WTC11 (cell line): Measurements from ENCODE around the gene TREM1.

Source experiments
- TEAD4 ChIP-seq: sonication (generic); formaldehyde crosslinking; IDR thresholded peaks from 2 replicates; pipeline ENCODE4 v1.8.0; 2022; ENCODE audit warnings: mild to moderate bottlenecking, missing genetic modification reagents
- TF ChIP-seq, protein P1 (sequence below): sonication (generic); formaldehyde crosslinking; IDR thresholded peaks from 2 replicates; pipeline ENCODE4 v1.8.0; 2022; ENCODE audit warnings: missing genetic modification reagents
- TF ChIP-seq, protein P2 (sequence below): sonication (generic); formaldehyde crosslinking; IDR thresholded peaks from 2 replicates; pipeline ENCODE4 v1.8.0; 2022; ENCODE audit warnings: mild to moderate bottlenecking, missing genetic modification reagents
- TF ChIP-seq, protein P3 (sequence below): fragments of 200-600 bp; IDR thresholded peaks from 2 replicates; pipeline ENCODE4 v1.8.0; 2022; ENCODE audit warnings: antibody characterized with exemption
- TF ChIP-seq, protein P4 (sequence below): sonication (generic); formaldehyde crosslinking; conservative IDR thresholded peaks from 2 replicates; pipeline ENCODE4 v1.8.1; 2023; ENCODE audit warnings: mild to moderate bottlenecking, low read depth, missing genetic modification reagents, moderate library complexity
- TF ChIP-seq, protein P5 (sequence below): sonication (generic); formaldehyde crosslinking; IDR thresholded peaks from 2 replicates; pipeline ENCODE4 v1.8.0; 2022; ENCODE audit warnings: mild to moderate bottlenecking, missing genetic modification reagents
- TF ChIP-seq, protein P6 (sequence below): sonication (generic); formaldehyde crosslinking; IDR thresholded peaks from 2 replicates; pipeline ENCODE4 v1.8.1; 2022; ENCODE audit warnings: low read depth, mild to moderate bottlenecking, moderate library complexity, missing genetic modification reagents, borderline replicate concordance

DNA sequence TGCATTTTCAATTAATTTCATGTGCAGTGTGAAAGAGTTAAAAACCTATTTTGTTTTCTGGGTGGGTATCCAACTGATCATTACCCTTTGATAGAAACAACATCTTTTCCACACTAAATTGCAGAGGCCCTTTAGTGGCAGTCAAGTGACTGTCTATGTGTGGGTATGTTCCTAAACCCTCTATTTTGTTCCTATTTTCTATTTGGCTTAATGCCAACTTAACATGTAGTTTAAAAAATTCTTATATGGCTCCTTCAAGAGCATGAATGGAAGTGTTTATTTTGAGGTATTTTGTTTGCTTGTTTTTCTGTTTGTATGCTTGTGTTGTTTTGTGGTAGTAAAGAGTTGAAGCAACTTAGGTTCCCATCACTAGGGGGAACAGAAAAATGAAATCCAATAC is 19.9 kb downstream of the TREM1 start:
- TF ChIP-seq, protein P1, sequence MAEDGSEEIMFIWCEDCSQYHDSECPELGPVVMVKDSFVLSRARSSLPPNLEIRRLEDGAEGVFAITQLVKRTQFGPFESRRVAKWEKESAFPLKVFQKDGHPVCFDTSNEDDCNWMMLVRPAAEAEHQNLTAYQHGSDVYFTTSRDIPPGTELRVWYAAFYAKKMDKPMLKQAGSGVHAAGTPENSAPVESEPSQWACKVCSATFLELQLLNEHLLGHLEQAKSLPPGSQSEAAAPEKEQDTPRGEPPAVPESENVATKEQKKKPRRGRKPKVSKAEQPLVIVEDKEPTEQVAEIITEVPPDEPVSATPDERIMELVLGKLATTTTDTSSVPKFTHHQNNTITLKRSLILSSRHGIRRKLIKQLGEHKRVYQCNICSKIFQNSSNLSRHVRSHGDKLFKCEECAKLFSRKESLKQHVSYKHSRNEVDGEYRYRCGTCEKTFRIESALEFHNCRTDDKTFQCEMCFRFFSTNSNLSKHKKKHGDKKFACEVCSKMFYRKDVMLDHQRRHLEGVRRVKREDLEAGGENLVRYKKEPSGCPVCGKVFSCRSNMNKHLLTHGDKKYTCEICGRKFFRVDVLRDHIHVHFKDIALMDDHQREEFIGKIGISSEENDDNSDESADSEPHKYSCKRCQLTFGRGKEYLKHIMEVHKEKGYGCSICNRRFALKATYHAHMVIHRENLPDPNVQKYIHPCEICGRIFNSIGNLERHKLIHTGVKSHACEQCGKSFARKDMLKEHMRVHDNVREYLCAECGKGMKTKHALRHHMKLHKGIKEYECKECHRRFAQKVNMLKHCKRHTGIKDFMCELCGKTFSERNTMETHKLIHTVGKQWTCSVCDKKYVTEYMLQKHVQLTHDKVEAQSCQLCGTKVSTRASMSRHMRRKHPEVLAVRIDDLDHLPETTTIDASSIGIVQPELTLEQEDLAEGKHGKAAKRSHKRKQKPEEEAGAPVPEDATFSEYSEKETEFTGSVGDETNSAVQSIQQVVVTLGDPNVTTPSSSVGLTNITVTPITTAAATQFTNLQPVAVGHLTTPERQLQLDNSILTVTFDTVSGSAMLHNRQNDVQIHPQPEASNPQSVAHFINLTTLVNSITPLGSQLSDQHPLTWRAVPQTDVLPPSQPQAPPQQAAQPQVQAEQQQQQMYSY (CRISPR knock-in tag) = no peak
- TF ChIP-seq, protein P2, sequence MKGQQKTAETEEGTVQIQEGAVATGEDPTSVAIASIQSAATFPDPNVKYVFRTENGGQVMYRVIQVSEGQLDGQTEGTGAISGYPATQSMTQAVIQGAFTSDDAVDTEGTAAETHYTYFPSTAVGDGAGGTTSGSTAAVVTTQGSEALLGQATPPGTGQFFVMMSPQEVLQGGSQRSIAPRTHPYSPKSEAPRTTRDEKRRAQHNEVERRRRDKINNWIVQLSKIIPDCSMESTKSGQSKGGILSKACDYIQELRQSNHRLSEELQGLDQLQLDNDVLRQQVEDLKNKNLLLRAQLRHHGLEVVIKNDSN (CRISPR knock-in tag) = no peak
- TF ChIP-seq, protein P3, sequence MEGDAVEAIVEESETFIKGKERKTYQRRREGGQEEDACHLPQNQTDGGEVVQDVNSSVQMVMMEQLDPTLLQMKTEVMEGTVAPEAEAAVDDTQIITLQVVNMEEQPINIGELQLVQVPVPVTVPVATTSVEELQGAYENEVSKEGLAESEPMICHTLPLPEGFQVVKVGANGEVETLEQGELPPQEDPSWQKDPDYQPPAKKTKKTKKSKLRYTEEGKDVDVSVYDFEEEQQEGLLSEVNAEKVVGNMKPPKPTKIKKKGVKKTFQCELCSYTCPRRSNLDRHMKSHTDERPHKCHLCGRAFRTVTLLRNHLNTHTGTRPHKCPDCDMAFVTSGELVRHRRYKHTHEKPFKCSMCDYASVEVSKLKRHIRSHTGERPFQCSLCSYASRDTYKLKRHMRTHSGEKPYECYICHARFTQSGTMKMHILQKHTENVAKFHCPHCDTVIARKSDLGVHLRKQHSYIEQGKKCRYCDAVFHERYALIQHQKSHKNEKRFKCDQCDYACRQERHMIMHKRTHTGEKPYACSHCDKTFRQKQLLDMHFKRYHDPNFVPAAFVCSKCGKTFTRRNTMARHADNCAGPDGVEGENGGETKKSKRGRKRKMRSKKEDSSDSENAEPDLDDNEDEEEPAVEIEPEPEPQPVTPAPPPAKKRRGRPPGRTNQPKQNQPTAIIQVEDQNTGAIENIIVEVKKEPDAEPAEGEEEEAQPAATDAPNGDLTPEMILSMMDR = no peak
- TF ChIP-seq, protein P4, sequence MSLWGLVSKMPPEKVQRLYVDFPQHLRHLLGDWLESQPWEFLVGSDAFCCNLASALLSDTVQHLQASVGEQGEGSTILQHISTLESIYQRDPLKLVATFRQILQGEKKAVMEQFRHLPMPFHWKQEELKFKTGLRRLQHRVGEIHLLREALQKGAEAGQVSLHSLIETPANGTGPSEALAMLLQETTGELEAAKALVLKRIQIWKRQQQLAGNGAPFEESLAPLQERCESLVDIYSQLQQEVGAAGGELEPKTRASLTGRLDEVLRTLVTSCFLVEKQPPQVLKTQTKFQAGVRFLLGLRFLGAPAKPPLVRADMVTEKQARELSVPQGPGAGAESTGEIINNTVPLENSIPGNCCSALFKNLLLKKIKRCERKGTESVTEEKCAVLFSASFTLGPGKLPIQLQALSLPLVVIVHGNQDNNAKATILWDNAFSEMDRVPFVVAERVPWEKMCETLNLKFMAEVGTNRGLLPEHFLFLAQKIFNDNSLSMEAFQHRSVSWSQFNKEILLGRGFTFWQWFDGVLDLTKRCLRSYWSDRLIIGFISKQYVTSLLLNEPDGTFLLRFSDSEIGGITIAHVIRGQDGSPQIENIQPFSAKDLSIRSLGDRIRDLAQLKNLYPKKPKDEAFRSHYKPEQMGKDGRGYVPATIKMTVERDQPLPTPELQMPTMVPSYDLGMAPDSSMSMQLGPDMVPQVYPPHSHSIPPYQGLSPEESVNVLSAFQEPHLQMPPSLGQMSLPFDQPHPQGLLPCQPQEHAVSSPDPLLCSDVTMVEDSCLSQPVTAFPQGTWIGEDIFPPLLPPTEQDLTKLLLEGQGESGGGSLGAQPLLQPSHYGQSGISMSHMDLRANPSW = no peak
- TF ChIP-seq, protein P5, sequence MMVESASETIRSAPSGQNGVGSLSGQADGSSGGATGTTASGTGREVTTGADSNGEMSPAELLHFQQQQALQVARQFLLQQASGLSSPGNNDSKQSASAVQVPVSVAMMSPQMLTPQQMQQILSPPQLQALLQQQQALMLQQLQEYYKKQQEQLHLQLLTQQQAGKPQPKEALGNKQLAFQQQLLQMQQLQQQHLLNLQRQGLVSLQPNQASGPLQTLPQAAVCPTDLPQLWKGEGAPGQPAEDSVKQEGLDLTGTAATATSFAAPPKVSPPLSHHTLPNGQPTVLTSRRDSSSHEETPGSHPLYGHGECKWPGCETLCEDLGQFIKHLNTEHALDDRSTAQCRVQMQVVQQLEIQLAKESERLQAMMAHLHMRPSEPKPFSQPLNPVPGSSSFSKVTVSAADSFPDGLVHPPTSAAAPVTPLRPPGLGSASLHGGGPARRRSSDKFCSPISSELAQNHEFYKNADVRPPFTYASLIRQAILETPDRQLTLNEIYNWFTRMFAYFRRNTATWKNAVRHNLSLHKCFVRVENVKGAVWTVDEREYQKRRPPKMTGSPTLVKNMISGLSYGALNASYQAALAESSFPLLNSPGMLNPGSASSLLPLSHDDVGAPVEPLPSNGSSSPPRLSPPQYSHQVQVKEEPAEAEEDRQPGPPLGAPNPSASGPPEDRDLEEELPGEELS (CRISPR knock-in tag) = no peak
- no peak for TF ChIP-seq TEAD4 (CRISPR knock-in tag)
- TF ChIP-seq, protein P6, sequence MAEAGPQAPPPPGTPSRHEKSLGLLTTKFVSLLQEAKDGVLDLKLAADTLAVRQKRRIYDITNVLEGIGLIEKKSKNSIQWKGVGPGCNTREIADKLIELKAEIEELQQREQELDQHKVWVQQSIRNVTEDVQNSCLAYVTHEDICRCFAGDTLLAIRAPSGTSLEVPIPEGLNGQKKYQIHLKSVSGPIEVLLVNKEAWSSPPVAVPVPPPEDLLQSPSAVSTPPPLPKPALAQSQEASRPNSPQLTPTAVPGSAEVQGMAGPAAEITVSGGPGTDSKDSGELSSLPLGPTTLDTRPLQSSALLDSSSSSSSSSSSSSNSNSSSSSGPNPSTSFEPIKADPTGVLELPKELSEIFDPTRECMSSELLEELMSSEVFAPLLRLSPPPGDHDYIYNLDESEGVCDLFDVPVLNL (CRISPR knock-in tag) = no peak
